NCI-H69 (cell line): ENCODE results near the gene CDH13.

Experiments
- DNase-seq: peaks from one replicate; lab custom pipeline; 2025; lab: John Stamatoyannopoulos, UW

Gene CDH13

GRCh38 chr16:83248735-83249463, 622.1 kb downstream of the CDH13 start:
- DNase-seq = no peak

DNA sequence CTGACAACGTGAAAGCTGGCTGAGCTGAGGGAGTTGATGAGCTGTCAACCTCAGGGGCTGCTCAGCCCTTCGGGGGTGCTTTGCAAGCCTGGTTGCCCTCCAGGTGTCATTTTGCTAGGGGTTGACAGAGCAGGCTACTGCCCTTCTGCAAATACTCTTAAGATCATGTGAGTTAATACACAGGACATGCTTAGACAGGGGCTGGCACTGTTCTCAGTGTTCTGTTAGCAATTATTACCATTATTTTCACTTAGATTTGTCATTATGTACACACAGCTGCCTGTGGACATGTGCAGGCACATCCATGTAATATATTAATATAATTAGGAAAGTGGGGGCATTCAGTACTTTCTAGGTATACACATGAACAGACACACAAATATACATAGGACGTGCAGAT, 626.8 kb downstream of the CDH13 start:
- peak; percentile 91 for DNase-seq

- peak; percentile 49 for DNase-seq
These were observed 631.7 kb downstream of the CDH13 start for GRCh38 chr16:83258366-83258928.

- no peak for DNase-seq
These were observed 640.2 kb downstream of the CDH13 start for GRCh38 chr16:83266848-83267553.

DNA sequence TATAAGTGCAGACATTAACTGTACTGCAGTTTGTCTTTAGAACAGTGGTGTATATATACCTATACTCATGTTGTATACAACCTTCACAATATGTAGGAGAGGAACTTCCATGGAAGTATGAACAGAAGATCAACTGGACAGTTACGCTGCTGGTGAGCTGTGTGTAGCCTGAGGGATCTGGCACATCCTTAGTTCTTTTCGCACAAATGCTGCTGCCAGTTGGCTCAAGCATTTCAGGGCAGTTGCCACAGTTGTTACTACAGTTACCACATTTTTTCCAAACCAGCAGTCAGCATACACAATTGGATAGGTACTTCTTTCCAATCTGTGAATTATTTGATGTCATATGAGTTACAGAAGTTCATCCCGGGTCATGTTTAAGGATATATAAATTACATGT, 641.4 kb downstream of the CDH13 start:
- no peak for DNase-seq

- no peak for DNase-seq
These were observed 642.3 kb downstream of the CDH13 start for GRCh38 chr16:83269048-83269447.

- no peak for DNase-seq
These were observed 642.8 kb downstream of the CDH13 start for GRCh38 chr16:83269541-83269940.

- no peak for DNase-seq
These were observed 643.3 kb downstream of the CDH13 start for GRCh38 chr16:83270061-83270460.

DNA sequence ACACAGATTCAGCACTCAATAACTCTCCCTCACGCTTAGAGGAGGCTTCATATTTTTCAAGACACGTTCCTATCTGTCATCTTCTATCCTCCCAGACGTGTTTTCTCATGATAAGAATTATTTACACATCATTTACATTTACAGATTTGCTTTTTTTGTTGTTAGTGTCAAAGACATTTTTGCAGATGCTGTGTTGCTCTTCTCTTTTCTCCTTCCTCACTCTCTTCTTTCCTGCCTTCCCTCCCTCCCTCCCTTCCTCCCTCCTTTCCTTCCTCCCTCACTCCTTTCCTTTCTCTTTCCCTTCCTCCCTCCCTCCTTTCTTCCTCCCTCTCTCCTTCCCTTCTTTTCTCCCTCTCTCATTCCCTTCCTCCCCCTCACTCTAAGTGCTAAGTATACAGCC, 643.9 kb downstream of the CDH13 start:
- DNase-seq = no peak

DNA sequence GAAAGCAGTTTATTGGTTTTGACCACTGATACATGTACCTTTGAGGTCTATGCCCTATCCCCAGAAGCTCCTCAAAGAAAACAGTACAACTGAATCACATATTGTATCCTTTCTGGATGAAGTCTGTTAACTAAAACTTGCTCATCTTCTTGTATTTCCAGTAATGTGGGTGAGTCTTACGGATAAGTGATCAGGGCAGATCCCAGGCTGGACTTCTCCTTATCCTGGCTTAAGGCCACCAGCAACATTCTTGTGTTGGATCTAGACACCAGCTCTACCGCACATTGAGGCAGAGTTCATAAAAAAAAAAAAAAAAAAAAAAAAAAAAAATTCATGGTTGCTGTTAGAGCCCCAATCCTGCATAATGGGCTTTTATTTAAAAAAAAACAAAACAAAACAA, 644.4 kb downstream of the CDH13 start:
- DNase-seq = no peak

- DNase-seq = no peak
These were observed 645.3 kb downstream of the CDH13 start for GRCh38 chr16:83271970-83272575.

- DNase-seq = no peak
These were observed 646.1 kb downstream of the CDH13 start for GRCh38 chr16:83272843-83273242.

DNA sequence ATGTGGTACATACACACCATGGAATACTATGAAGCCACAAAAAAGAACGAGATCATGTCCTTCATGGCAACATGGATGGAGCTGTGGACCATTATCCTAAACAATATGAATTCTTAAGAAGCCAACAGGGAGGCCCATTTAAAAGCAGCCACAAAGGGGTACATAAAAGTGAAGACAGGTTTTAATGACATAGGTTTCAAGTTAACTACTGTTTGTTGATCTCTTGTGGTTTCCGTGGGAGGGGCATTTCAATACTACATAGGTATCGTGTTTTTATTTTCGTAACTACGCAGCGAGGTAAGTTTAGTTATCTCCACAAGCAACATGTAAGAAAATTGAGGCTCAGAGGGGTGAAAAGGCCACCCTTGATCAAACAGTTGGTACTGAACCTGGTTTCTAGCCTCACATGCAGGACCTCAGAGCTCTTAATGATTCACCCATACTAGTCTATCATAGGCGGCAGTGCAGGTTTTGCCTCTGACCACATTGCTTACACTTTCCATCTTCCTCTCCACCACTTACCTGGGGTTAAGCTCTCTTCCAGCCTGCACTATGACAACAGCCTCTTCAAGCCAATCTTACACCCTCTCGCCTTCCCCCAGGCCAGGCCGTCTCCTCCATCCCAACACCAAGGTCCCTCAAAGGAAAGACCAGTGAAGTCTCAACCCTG, 646.9 kb downstream of the CDH13 start:
- no peak for DNase-seq

- no peak for DNase-seq
These were observed 652.5 kb downstream of the CDH13 start for GRCh38 chr16:83279251-83279650.

GRCh38 chr16:83285921-83286320, 659.2 kb downstream of the CDH13 start:
- DNase-seq = no peak

- no peak for DNase-seq
These were observed 669.7 kb downstream of the CDH13 start for GRCh38 chr16:83296505-83296904.

DNA sequence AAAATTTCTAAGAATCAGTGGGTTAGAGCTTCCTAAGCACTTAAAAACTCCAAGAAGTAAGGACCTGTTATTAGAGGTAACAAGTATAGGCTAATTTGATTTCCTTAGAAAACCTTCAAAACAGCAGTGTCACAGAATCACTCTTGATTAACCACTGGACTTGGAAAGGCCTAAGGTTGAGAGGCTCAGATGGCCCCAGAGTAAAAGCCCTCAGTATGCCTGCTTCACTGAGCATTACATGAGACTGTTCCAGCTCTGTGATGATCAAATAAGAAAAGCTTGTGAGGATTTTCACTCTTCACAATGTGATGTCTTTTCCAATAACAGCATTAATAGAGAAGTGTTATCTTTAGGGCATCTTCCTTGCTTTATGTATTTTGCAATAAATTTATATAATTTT, 671.8 kb downstream of the CDH13 start:
- no peak for DNase-seq

DNA sequence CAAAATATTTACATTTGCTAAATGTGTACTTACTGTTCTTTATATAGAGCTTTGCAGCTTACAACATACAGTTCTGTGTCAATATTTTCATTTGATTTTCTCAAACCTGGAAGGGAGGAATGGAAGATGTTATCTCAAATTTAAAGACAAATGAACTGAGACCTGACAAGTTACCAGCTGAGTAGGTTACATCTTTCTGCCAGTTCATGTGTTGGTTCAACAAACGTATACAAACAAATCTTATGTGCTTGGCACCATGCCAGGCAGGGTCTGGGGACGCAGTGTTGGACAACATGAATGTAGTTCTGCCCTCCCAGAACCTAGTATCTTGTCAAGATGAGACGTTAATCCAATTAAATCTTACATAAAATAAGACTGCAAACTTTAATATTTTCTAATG, 673.6 kb downstream of the CDH13 start:
- DNase-seq = peak; percentile 65

DNA sequence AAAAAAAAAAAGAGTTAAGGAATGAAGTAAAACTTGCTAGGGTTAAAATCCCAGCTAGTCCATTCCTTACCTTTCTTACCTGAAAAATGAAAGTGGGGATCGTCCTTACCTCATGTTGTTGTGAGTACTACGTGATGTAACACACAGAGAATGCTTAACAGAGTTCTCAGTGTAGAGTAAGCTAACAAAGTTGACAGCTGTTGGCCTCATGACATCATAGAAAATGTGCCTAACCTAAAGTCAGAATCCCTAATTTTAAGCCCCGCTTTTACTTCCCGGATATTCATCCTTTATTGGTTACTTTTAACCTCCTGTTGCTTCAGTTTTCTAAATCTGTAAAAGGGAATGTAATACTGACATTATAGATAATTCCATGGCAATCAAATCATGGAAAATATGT, 675.2 kb downstream of the CDH13 start:
- DNase-seq = no peak

DNA sequence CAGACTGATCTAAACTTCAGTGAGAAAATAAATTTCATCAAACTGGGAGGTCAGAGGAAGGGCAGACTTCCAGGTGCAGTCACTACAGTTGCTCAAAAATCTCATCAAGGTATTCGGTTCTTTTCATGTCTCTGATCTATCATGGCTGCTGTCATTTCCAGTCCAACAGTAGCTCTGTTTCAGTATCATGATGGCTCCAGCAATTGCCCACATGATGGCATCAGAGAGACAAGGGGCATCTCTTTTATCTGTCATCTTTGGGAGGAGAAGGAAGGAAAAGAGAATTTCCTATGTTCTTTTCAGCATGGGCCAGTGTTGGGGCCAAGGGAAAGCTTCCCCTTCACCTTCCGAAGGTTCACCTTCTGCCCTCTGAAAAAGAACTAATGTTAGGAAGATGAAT, 676.1 kb downstream of the CDH13 start:
- no peak for DNase-seq

GRCh38 chr16:83305092-83305491, 678.3 kb downstream of the CDH13 start:
- no peak for DNase-seq

GRCh38 chr16:83306961-83307593, 680.3 kb downstream of the CDH13 start:
- DNase-seq = no peak
